Mesangial cell (primary cell): ENCODE data around the gene PDS5A. TPM values are rescaled to one million over a fixed set of nuclear protein-coding genes. Genes with fewer than 3 reads are reported as not detected.

Experiments used
- total RNA-seq: library from RNA; depleted of rRNA; stranded (reverse); fragments of >200 nt; gene quantifications from 2 replicates; pipeline ENCODE4 v1.2.3, GENCODE V29; 2015

The PDS5A gene, protein sequence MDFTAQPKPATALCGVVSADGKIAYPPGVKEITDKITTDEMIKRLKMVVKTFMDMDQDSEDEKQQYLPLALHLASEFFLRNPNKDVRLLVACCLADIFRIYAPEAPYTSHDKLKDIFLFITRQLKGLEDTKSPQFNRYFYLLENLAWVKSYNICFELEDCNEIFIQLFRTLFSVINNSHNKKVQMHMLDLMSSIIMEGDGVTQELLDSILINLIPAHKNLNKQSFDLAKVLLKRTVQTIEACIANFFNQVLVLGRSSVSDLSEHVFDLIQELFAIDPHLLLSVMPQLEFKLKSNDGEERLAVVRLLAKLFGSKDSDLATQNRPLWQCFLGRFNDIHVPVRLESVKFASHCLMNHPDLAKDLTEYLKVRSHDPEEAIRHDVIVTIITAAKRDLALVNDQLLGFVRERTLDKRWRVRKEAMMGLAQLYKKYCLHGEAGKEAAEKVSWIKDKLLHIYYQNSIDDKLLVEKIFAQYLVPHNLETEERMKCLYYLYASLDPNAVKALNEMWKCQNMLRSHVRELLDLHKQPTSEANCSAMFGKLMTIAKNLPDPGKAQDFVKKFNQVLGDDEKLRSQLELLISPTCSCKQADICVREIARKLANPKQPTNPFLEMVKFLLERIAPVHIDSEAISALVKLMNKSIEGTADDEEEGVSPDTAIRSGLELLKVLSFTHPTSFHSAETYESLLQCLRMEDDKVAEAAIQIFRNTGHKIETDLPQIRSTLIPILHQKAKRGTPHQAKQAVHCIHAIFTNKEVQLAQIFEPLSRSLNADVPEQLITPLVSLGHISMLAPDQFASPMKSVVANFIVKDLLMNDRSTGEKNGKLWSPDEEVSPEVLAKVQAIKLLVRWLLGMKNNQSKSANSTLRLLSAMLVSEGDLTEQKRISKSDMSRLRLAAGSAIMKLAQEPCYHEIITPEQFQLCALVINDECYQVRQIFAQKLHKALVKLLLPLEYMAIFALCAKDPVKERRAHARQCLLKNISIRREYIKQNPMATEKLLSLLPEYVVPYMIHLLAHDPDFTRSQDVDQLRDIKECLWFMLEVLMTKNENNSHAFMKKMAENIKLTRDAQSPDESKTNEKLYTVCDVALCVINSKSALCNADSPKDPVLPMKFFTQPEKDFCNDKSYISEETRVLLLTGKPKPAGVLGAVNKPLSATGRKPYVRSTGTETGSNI (N-terminal part only)
- 34.9 and 36.2 TPM in 2 replicates for total RNA-seq

DNA sequence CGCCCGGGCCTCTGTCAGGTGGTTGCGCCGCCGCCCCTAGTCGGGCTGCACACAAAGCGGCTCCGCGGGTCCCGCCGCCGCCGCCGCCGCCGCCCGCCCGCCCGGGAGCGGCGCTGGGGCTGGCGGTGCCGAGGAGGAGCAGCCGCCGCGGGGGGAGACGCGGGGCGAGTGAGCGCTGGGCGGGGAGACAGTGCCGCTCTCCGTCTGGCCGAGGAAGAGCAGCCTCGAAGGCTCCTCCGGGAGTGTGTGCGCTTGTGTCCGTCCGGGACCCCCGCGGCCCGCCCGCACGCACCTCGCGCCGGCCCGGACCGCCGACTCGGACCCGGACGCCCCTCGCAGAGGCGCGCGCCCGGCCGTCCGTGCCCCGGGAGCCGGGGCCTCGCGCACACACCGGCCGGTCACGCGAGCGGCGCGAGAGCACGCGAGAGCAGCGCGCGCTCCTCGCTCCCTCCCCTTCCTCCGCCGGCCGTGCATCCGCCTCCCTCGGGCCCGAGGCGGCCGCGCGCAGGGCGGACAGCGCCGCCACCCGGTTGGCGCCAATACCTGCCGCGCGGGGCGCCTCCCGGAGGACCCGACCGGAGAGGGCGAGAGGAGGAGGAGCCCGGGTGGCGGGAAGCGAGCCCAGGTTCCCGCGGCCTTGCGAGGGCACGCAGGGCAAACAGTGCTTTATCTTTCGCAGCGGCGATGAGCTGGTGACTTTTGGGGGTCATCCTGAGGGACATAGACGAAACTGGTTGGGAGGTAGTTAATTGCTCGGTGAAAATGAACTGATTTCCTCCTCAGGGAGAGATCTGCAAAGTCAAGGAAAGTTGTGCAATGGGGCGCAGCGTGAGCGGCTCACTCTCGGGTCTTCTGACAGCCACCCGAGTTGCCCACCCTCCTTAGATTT, at the start of gene PDS5A:
Gene PDS5A (minus strand): TSS at position 423 of the 889 bp plus-strand sequence. CDS start 1,334 bp downstream, outside the sequence.

Other genes starting within 250 kb of the PDS5A start
- 4.2 and 5.9 TPM in 2 replicates for gene N4BP2, start 78.9 kb upstream of the PDS5A start, total RNA-seq
- not detected in 2 replicates for gene RHOH, start 219.1 kb upstream of the PDS5A start, total RNA-seq